Uterus (tissue), 2 donors: ENCODE data around the gene NAT14.

Experiments used
- POLR2A ChIP-seq, 2 donors: fragments of 450-650 bp; IDR thresholded peaks; one replicate each; pipeline ENCODE4 v1.6.1; 2016; ENCODE audit warnings: antibody characterized with exemption in 2 of 2, mild to moderate bottlenecking in 1 of 2, moderate library complexity in 1 of 2
- TF ChIP-seq, protein P1 (sequence below), 4 experiments: fragments of 200-600 bp in 2 of 4; fragments of 450-650 bp in 2 of 4; sonication (generic) in 2 of 4; IDR thresholded peaks; one replicate each; pipeline ENCODE4 v1.5.1; 2016 to 2019; ENCODE audit warnings: antibody characterized with exemption in 4 of 4, mild to moderate bottlenecking in 2 of 4, moderate library complexity in 1 of 4

DNA sequence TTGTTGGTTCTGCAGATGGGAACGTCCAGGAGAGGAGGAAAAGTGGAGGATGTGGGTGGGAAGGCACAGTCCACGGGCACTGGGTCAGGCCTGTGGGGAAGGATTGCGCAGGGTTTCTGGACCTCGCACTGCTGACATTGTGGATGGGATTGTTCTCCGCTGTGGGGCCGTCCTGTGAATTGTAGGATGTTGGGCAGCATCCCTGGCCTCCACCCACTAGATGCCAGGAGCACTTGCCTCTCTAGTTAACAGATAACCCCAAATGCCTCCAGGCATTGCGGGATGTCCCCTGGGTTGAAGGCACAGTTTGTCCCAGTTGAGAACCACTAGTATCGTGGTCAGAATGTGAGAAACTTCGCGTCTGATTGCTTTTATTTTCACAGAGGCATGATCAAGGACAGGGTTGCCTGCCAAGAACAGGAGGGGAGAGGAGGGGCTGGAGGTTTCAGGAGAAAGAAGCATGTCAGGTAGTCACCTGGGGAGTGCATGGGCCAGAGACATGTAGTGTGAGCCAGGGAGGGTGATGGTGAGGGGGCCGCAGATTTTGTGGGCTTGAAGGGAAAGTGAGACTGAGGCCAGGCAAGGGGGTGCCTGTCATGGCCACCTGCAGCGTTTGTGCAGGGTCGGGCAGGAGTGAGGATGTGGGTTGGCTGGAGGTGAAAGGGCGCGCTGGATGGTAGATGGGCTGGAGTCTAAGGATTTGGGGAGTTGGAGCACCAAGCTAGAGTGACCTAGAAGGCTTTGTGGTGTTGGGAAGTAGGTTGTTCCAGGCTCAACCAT lies 5.3 kb upstream of the NAT14 start:
- TF ChIP-seq, protein P1, sequence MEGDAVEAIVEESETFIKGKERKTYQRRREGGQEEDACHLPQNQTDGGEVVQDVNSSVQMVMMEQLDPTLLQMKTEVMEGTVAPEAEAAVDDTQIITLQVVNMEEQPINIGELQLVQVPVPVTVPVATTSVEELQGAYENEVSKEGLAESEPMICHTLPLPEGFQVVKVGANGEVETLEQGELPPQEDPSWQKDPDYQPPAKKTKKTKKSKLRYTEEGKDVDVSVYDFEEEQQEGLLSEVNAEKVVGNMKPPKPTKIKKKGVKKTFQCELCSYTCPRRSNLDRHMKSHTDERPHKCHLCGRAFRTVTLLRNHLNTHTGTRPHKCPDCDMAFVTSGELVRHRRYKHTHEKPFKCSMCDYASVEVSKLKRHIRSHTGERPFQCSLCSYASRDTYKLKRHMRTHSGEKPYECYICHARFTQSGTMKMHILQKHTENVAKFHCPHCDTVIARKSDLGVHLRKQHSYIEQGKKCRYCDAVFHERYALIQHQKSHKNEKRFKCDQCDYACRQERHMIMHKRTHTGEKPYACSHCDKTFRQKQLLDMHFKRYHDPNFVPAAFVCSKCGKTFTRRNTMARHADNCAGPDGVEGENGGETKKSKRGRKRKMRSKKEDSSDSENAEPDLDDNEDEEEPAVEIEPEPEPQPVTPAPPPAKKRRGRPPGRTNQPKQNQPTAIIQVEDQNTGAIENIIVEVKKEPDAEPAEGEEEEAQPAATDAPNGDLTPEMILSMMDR (IDR thresholded peaks at IDR 0.05) = no peak
- no peak for TF ChIP-seq POLR2A (IDR thresholded peaks at IDR 0.05)
